ENCODE measurements around the gene ETS1. TPM values are rescaled to one million over a fixed set of nuclear protein-coding genes. Genes with fewer than 3 reads are reported as not detected.

ETS1 gene
- polyA plus RNA-seq, 2 of the 4 experiments (the other 2 are of a cell fraction) = 14.5 to 18.8 TPM

DNA sequence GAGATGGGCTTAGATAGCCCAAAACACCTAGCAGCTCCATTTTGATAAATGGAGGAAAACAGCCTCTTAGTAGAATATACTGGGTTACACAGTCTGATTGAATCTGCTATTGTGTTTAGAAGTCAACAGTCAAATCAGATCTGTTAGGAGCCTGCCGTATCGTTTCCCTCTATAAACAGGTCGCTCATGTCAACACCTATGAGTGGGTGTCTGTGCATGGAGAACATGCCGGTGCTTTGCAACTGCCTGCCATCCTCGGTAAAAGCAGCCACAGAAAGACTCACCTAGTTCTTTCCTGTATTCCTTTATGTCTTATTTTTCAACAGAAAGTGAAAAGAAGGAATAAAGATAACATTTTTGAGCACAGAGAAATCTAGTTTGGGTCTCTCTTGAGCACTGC, 99.4 kb downstream of the ETS1 start:
- ATAC-seq = no peak
- FAIRE-seq = no peak
- POLR2A ChIA-PET = no interaction called here
- Histone ChIP-seq H3K4me3 (no peak overlapping the region), H3K9me3 (no peaks in the 10 kb centered on the region), H3K4me2 (0 out of 3 replicates have a peak overlapping the region, but pooled peaks have one; percentile 7), H3K4me1 (peaks cover 35% of the 10 kb centered on the region), H3K27ac (peak overlapping the region in 1 of 2 experiments; percentile 60; a peak in 2 of 6 replicates)
- CTCF ChIA-PET = interaction anchor here (1.0 kb wide), 1 partner anchor 199 kb away, joined by 3 read pairs; no protein-coding TSS in a partner anchor
- no peak for DNase-seq (ENCODE audit: low read depth in 1 of 2, low spot score in 1 of 2)
- 90% methylated on average over 5 of the region's 5 CpGs for WGBS (ENCODE audit: missing lambda C conversion rate)
- TF ChIP-seq, protein P1, sequence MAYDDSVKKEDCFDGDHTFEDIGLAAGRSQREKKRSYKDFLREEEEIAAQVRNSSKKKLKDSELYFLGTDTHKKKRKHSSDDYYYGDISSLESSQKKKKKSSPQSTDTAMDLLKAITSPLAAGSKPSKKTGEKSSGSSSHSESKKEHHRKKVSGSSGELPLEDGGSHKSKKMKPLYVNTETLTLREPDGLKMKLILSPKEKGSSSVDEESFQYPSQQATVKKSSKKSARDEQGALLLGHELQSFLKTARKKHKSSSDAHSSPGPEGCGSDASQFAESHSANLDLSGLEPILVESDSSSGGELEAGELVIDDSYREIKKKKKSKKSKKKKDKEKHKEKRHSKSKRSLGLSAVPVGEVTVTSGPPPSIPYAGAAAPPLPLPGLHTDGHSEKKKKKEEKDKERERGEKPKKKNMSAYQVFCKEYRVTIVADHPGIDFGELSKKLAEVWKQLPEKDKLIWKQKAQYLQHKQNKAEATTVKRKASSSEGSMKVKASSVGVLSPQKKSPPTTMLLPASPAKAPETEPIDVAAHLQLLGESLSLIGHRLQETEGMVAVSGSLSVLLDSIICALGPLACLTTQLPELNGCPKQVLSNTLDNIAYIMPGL (CRISPR knock-in tag; IDR thresholded peaks at IDR 0.05; ENCODE audit: borderline replicate concordance) = no peak
- TF ChIP-seq, protein P2, sequence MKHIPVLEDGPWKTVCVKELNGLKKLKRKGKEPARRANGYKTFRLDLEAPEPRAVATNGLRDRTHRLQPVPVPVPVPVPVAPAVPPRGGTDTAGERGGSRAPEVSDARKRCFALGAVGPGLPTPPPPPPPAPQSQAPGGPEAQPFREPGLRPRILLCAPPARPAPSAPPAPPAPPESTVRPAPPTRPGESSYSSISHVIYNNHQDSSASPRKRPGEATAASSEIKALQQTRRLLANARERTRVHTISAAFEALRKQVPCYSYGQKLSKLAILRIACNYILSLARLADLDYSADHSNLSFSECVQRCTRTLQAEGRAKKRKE (CRISPR knock-in tag; IDR thresholded peaks at IDR 0.05; ENCODE audit: low read depth) = no peak
- TF ChIP-seq, protein P3, sequence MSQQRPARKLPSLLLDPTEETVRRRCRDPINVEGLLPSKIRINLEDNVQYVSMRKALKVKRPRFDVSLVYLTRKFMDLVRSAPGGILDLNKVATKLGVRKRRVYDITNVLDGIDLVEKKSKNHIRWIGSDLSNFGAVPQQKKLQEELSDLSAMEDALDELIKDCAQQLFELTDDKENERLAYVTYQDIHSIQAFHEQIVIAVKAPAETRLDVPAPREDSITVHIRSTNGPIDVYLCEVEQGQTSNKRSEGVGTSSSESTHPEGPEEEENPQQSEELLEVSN (IDR thresholded peaks at IDR 0.05; ENCODE audit: borderline replicate concordance, low read depth) = no peak
- no peak for TF ChIP-seq POLR2A (IDR thresholded peaks at IDR 0.05; ENCODE audit: low read length)

DNA sequence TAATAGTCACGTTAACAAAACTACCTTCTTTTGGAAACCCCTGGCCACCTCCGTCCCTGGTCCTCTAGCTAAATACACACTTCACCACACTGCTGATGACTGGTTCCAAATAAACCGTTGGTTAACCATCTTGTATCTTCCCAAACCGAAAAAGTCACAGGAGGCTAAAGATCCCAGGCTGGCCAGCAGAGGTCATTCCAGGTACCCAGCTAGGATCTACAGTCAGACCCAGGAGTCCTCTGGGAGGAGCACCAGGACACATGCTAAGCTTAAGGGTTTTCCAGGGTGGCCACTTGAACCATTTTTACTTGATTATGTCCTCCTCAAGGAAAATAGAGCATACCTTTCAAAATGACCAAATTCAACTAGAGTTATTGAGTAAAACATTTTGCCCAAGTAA, 103.2 kb downstream of the ETS1 start:
- POLR2A ChIA-PET = interaction anchor here (0.6 kb wide), 1 partner anchor 11 kb away, joined by 3 read pairs; no protein-coding TSS in a partner anchor
- CTCF ChIA-PET = interaction anchor here (0.9 to 2.0 kb wide), 12 partner anchors 11 to 326 kb away, joined by 3 to 10 read pairs (median 4); no protein-coding TSS in a partner anchor
- peaks cover 10% of the 10 kb centered on the region; the same call in 1 of the 3 replicates for H3K4me1 ChIP-seq
- no peak overlapping the region for H3K27ac ChIP-seq
- H3K9me3 ChIP-seq = no peaks in the 10 kb centered on the region
- ATAC-seq = peak; percentile 73 to 85; a peak in 4 of 6 replicates
- WGBS (ENCODE audit: missing lambda C conversion rate) = 74% methylated on average over 4 of the region's 4 CpGs
- H3K4me3 ChIP-seq = no peak overlapping the region
- TF ChIP-seq NFE2L2 (conservative IDR thresholded peaks at IDR 0.05; ENCODE audit: low read length) (no peak), RAD21 (conservative IDR thresholded peaks at IDR 0.05 in 1 of 2, IDR thresholded peaks at IDR 0.05 in 1 of 2) (peak; percentile 65 to 70), TFCP2L1 (CRISPR knock-in tag; IDR thresholded peaks at IDR 0.05) (no peak), SMC3 (IDR thresholded peaks at IDR 0.05) (peak; percentile 67)
- TF ChIP-seq, protein P4, sequence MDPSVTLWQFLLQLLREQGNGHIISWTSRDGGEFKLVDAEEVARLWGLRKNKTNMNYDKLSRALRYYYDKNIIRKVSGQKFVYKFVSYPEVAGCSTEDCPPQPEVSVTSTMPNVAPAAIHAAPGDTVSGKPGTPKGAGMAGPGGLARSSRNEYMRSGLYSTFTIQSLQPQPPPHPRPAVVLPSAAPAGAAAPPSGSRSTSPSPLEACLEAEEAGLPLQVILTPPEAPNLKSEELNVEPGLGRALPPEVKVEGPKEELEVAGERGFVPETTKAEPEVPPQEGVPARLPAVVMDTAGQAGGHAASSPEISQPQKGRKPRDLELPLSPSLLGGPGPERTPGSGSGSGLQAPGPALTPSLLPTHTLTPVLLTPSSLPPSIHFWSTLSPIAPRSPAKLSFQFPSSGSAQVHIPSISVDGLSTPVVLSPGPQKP (IDR thresholded peaks at IDR 0.05; ENCODE audit: low read depth, low read length) = no peak
- TF ChIP-seq, protein P5, sequence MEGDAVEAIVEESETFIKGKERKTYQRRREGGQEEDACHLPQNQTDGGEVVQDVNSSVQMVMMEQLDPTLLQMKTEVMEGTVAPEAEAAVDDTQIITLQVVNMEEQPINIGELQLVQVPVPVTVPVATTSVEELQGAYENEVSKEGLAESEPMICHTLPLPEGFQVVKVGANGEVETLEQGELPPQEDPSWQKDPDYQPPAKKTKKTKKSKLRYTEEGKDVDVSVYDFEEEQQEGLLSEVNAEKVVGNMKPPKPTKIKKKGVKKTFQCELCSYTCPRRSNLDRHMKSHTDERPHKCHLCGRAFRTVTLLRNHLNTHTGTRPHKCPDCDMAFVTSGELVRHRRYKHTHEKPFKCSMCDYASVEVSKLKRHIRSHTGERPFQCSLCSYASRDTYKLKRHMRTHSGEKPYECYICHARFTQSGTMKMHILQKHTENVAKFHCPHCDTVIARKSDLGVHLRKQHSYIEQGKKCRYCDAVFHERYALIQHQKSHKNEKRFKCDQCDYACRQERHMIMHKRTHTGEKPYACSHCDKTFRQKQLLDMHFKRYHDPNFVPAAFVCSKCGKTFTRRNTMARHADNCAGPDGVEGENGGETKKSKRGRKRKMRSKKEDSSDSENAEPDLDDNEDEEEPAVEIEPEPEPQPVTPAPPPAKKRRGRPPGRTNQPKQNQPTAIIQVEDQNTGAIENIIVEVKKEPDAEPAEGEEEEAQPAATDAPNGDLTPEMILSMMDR (IDR thresholded peaks at IDR 0.05) = peak; percentile 49
- FAIRE-seq = no peak
- peak in 1 of 2 experiments; percentile 55 for DNase-seq (ENCODE audit: low read depth in 1 of 2, low spot score in 1 of 2)
- H3K4me2 ChIP-seq = no peak overlapping the region

DNA sequence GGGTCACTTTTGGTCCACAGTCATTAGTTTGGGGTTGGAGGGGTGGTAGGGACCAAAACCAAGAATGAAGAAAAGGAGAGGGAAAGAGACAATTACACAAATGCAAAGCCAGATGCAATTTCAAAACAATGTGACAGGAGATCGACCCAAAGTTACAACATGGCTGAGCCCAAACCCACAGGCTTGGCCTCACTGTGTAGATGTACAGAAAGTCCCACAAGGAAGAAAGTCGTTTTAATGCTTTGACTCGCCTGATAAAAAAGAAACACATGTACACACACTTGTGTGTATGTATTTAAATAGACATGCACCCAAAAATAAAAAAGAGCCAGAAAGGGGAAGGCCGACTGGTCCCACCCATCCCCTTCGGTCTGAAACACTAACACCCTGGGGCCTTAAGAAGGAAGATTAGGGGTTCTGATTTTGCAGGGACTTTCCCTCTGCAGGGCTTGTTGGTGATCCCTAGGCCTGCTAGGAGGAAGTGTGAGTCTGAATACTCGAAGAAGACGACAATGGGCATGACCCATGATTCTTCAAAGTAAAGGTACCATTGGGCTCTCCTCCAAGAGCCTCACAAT, 104.1 kb downstream of the ETS1 start:
- no peak overlapping the region for H3K27ac ChIP-seq
- ATAC-seq (no peak), FAIRE-seq (no peak), DNase-seq (ENCODE audit: low read depth in 1 of 2, low spot score in 1 of 2) (no peak)
- WGBS (ENCODE audit: missing lambda C conversion rate) = 89% methylated on average over 7 of the region's 7 CpGs
- H3K9me3 ChIP-seq = no peaks in the 10 kb centered on the region
- POLR2A ChIA-PET = no interaction called here
- CTCF ChIA-PET = interaction anchor here (0.9 to 2.0 kb wide), 7 partner anchors 11 to 311 kb away, joined by 3 to 10 read pairs (median 5); no protein-coding TSS in a partner anchor
- H3K4me3 ChIP-seq = no peak overlapping the region
- TF ChIP-seq, protein P6, sequence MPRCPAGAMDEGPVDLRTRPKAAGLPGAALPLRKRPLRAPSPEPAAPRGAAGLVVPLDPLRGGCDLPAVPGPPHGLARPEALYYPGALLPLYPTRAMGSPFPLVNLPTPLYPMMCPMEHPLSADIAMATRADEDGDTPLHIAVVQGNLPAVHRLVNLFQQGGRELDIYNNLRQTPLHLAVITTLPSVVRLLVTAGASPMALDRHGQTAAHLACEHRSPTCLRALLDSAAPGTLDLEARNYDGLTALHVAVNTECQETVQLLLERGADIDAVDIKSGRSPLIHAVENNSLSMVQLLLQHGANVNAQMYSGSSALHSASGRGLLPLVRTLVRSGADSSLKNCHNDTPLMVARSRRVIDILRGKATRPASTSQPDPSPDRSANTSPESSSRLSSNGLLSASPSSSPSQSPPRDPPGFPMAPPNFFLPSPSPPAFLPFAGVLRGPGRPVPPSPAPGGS (IDR thresholded peaks at IDR 0.05) = no peak
- TF ChIP-seq RCOR1 (IDR thresholded peaks at IDR 0.05; ENCODE audit: low read depth, low read length) (no peak), RNF2 (IDR thresholded peaks at IDR 0.05; ENCODE audit: borderline replicate concordance, low read depth) (no peak), EP300 (IDR thresholded peaks at IDR 0.05) (no peak)
- TF ChIP-seq, protein P5 (IDR thresholded peaks at IDR 0.05) = no peak
- no peak overlapping the region for H3K4me2 ChIP-seq
- peaks cover 2% of the 10 kb centered on the region; the same call in 1 of the 3 replicates for H3K4me1 ChIP-seq

All from A549 (cell line).